Measurements from ENCODE around the gene FLRT1.

Gene FLRT1

DNA sequence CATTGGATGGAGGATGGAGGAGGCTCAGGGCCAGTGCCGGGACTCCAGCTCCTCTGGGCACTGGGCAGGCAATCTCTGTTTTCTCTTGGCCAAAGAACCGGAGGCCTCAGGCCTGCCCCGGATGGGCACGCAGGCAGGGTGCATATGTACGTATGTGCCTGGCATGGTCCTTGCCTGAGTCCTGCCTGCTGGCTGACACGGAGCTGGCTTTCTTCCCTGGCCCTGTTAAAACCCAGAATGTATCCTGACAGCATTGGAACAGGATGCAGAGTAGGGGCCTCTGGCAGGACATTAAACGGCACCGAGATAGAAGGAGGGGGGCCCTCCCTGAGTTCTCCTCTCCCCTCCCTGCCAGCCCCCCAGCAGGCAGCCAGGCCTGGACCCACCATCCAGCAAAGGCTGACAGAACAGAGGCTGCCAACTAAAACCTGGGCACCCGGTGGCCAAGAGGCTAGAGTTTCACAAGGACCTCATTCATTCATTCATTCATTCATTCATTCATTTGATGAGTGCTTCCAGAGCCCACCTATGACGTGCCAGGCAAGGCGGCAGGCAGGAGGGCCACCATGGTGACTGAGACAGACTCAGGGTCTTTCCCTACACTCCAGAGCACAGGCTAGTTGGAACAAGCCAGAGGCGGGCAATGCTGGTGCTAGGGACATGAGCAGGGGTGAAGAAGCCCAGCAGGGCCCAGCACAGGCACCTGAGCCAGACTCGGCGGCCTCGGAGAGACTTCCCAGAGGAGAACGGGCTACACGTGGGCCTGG, 28.8 kb downstream of the FLRT1 start:
- DNase-seq (ENCODE audit: low read depth in 2 of 2) = no peak

DNA sequence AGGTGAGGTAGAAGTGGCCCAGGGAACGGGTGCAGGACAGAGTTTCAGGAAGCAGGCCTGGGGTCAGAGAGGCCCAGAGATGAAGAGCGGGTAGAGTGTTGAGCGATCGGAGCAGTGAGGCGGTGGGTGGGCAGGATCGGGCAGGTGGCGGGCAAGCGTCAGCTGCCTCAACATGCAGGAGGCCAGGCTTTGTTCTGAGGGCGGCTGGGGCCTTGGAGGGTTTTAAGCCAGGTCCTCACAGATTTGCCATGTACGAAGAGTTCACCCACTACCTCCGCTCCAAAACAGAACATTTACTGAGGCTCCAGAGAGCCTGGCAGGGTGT, 29.4 kb downstream of the FLRT1 start:
- DNase-seq (ENCODE audit: low read depth in 2 of 2) = no peak

DNA sequence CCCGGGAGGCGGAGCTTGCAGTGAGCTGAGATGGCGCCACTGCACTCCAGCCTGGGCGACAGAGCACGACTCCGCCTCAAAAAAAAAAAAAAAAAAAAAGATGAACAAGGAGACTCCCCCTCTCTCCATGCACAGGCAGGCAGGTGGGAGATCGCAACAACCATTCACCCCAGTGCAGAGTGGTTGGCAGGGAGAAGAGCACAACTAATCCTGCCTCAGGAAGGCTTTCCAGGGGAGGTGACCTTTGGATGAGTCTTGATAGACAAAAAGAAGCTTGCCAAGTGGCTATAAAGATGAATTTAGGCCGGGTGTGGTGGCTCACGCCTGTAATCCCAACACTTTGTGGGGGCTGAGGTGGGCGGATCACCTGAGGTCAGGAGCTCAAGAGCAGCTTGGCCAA, 30.0 kb downstream of the FLRT1 start:
- no peak for DNase-seq (ENCODE audit: low read depth in 2 of 2)

DNA sequence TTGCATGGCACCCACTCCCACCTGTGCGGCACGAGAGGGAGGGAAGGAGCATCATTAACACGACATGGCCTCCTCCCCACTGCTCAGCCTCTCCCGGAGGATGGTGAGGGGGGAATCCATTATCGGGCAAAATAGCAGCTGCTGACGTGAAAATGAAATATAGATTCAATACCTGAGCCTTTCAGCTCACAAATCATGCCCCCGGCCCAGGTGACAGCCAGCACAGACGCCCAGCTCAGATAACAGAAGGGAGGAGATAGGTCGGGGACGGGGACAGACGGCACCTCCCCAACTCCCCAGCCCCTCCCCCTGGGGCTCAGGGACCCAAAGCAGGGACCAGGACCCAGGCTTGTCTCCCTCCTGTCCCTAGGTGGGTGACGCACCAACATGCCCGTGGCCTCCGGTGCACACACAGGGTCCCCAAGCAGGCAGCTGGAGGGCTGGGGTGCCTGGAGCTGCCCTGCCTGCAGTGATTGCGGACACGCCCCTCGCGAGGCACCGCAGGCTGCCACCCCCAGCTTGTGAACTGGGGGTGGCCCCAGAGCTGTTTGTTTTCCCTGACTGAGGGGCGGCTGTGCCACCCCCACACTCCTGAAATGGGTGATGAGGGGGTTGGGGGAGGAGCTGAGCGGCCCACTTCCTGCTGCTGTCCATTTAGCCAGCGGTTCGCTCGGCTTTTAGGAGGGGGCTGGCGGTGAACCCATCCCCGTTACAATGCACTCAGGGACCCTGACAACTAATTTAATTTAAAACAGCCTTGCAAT, 31.7 kb downstream of the FLRT1 start:
- no peak for DNase-seq (ENCODE audit: low read depth in 2 of 2)

DNA sequence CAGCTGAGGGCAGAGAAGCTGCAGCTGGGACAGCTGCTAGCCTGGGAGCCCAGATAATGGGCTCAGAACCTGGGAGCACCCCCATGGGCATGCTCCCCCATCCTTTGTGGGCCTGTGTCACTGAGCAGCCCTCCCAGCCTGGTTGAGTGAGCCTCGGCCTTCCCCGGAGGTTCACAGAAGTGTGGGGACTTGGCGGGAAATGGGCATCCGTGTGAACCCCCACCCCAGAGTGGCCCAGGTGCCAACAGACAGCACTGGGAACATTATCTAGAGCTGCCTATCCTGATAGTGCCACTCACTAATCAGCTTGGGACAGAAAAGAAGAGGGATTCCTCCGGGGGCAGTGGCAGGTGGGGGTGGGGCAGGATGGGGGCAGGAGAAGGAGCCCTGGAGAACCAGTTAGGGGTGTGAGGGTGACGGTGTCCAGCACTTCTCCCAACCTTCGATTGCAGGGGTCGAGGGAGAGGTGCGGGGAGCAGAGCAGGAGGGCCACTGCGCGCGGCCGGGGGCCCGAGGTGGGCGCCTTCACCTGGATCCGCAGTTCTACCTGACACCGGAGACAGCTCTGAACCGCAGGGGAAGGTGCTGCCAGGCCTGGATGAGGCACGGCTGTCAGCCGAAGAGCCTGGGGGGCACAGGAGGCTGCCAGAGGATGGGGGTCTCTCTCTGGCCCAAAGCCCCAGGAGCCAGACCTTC, 33.1 kb downstream of the FLRT1 start:
- DNase-seq (ENCODE audit: low read depth in 2 of 2) = no peak

DNA sequence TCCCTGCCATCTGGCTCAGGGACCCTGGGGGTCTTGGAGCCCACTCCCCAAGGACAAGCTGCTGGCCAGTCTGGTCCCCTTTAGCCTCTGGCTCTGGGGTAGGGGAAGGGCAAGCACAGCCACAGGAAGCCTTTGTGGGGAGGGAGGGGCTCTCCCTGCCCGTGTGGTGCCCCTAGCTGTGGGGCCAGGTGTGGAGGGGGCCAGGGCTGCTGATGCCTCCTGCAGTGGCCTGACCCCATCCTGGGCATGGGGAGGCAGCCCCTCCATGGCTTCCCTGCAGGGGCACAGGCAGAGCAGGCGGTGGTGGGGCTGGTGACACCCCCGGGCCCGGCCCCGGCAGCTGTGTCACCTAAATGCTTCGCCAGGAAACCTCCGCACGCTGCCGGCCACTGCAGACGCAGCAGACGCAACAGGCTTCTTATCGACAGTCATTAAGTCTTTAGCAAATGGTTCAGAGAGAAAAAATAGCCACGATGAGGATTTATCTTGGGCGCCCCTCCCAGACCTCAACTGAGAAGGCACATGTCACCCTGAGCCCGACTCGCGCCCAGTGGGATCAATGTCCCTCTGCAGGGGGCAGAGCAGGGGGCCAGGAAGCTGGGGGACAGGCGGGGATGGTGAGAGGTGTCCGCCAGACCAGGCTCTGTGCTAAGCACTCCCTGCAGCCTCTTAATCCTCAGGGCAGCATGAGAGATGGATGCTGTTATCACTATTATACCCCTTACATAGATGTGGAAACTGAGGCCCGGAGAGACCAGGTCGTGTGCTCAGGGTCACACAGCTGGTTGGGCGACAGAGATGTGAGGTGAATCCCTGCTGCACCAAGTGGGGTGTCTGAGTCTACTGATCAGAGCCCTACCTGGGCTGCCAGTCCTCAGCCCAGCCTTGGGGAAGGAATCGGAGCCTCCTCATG, 33.9 kb downstream of the FLRT1 start:
- no peak for DNase-seq (ENCODE audit: low read depth in 2 of 2)

DNA sequence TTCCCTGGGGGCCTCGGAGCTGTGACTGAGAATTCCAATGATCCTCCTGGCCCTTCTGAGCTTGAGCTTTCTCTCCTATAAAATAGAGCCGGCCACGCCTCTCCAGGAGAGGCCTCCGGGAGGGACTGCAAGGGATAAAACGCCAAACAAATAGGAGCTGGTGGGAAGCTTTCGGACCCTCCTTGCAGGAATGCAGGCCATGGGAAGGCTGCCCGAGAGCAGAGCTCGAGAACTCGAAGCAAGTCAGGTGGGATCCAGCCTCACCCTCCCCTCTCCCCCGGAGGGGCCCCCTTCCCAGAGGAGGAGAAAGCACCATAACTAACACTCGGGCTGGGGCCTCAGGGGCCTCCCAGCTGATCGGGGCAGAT, 34.6 kb downstream of the FLRT1 start:
- no peak for DNase-seq (ENCODE audit: low read depth in 2 of 2)

DNA sequence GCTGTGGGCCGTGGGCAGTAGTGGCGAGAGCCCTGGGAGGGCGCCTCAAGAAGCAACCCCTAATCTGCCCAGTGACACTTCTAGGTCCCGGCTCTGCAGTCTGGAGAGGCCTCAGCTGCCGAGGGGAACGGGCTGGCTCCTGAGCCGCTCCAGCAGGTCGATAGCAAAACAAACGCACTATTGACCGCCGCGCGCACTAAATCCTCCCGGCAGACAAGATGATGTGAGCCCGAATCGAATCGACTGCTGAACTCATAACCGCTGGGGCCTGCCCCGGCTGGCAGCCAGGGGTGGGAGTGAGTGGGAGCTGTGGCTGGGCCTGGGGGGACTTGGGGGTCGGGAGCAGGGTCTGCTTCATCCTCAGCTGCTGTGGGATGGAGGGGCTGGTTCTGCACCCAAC, 36.1 kb downstream of the FLRT1 start:
- DNase-seq (ENCODE audit: low read depth in 2 of 2) = no peak

DNA sequence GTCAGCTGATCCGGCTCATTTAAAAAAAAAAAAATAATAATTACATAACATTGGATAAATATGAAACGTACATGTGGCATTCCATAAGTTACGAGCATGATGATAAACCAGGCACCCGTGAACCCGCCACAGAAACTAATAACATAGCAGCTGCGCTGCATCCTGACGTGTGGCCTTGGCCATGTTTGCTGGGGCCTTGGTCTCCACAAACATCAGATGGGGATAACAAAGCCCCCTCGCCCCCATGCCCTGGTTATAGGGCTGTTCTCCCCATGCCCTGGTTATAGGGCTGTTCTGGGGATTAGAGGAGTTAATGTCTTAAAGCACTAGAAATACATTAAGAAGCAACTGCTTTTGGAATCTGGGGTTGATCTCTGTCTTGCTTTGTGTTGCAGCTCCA, 36.7 kb downstream of the FLRT1 start:
- DNase-seq (ENCODE audit: low read depth in 2 of 2) = no peak

DNA sequence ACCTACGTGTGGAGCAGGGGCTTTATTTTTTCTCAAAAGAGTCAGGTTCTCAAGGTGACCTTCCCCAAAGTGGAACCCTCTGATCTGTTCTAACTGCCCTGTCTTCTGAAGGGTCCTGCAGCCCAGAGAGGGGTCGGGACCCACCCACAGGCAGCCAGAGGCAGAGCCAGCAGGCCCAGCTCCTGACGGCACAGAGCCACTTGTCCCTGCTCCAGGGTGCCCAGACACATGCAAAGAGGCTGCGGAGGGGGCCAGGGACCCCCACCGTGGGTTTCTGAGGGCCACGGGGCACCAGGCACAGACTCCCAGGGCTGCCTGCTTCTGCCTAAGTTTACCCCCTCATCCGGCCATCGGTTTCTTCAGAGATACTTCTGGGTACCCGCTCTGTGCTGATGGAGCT, 37.1 kb downstream of the FLRT1 start:
- DNase-seq (ENCODE audit: low read depth in 2 of 2) = no peak

DNA sequence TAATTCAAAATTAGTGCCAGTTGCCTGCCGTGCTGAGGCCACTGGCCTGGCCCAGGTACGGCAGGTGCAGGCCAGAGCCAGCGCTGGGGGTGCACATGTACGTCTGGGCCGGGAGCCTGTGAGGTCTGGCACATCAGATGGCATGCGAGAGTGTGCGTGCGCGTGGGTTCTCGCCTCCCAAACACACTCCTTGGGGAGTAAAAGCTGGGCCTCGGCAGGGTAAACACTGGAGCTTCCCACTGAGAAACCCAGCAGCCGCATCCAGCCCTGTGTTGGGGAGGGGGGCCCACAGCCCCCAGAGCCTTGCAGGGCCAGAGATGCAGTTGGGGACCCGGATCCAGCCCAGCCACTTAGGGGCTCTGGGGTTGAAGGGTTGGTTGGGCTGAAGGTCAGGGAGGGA, 37.8 kb downstream of the FLRT1 start:
- DNase-seq (ENCODE audit: low read depth in 2 of 2) = no peak

DNA sequence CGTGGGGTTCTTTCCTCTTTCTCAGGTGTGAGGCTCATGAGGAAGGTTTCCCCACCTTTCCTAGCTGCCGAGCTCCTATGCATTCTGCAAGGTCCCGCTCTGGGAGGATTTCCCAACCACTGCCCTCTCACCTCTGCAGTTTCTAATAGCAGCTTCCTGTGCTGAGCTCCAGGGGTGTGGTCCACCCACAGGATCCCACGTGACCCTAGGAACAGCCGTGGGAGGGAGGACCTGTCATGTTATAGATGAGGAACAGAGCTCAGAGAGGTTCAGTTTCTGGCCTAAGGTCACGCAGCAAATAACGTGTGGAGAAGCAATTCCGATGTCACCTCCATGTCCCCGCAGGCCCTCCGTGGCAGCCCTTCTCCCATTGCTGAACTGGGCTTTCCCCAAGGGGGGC, 38.5 kb downstream of the FLRT1 start:
- no peak for DNase-seq (ENCODE audit: low read depth in 2 of 2)

DNA sequence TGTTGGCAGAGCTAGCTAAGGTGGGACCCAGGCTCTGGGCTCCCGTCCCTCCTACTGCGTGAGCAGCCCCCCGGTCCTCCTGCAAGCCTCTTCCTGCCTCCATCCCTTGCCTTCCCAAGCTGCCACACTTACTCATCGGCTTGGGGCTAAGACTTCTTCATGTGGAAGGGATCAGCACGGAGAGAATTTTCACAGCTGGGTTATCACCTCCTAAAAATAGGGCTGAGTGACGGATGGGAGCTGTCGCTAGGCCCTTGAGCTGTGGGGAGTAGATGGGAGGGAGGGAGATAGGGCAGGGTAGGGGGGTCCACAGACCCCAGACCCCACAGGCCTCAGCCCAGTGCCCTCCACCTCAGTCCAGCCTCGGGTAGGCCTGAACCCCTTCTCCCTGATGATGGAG, 41.0 kb downstream of the FLRT1 start:
- no peak for DNase-seq (ENCODE audit: low read depth in 2 of 2)

DNA sequence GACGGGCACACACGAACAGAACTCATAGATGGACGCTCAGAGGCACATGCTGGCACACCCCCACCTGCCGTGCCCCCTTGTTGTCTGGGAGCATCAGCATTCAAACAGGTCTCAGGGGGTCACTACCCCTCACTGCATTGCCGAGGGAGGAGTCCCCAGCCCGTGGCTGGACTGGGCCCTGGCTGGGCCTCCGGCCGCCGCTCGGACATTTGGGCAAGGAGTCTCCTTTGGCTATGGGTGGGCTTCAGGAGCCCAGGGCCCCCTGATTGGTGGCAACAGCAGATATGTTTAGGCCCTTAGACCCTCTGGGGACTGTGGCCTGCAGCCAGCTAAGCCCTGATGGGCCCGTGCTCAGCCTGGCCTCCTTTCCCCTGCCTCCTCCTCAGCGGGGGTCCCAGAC, 41.9 kb downstream of the FLRT1 start:
- no peak for DNase-seq (ENCODE audit: low read depth in 2 of 2)

DNA sequence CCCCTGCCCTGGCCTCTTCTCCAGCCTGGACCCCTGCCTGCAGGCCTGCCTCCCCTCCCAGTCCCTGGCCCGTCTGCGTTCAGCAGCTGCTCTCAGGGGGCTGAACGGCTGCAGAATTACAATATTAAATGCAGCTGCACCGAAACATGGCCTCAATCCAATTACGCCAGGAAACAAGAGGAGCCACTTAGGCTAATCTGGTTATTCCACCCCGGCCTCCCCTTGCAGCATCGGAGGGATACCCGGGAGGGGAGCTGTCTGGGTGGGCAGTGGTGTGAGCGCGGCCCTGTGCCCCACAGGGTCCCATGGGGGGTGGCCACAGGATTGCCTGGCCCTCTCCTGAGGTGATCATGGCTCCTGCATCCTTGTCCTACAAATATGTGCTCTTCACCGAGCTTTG, 42.6 kb downstream of the FLRT1 start:
- no peak for DNase-seq (ENCODE audit: low read depth in 2 of 2)

DNA sequence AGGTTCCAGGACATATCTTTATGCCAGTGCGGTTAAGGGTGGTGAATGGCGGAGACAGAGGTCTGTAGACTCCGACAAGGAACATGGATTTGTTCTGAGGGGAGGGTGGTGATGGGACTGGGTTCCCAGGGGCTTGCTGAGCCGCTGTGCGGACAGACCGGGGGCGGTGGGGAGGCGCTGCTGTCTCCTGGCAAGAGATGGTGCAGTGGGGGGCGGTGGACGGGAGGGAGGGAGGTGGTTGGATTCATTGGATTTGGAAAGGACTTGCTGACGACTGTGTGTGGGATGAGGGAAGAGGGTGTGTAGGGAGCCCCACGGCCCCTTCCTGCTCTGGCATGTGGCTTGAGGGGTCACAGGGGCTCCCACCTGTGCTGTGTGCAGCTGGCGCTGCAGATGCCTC, 43.2 kb downstream of the FLRT1 start:
- DNase-seq (ENCODE audit: low read depth in 2 of 2) = no peak

DNA sequence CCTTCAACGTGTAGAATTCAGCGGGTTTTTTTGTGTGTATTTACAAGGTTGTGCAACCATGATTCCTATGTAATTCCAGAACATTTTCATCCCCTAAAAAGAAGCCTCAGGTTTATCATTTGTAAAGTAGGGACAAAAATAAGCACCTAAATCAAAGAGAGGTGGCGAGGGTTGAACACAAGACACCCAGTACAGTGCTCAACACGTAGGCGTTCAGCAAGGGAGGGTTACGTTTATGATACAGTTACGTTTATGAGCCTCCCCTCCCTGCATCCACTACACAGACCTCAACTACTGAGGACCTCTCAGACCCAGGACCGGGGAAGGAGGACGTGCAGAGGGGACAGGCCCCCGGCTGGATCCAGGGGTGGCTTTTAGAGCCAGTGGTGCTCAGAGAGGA, 44.7 kb downstream of the FLRT1 start:
- no peak for DNase-seq (ENCODE audit: low read depth in 2 of 2)

DNA sequence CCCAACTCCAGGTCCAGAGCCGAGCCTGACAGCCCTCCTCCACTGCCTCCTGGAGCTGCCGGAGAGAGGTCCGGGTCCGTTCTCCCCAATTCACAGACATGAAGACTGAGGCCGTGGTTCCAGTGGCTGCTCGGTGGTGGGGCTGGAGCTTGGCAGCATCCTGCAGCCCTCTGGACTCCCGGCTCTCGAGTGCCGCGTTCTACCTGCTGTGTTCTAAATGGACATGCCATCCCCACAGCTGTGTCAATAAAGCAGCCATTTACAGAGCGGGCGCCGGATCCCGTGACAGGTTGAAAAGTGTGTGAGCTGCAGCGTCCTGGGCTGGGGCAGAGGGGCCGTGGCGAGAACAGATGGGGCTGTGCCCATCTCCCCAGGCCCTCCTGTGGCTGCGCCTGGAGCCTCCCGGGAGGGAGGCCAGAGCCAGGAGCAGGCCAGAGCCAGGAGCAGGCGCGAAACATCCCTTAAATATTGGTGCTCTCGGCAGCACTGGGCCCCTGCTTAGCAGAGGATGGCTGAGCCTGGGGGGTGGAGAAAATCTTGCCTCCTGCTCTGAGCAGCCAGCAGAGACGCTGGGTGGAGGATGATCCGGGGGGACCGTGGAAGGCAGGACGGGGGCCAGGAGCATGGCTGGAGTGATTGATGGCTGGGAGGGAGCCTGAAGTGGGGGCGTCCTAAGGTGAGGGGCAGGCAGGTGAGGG, 46.2 kb downstream of the FLRT1 start:
- DNase-seq (ENCODE audit: low read depth in 2 of 2) = no peak

DNA sequence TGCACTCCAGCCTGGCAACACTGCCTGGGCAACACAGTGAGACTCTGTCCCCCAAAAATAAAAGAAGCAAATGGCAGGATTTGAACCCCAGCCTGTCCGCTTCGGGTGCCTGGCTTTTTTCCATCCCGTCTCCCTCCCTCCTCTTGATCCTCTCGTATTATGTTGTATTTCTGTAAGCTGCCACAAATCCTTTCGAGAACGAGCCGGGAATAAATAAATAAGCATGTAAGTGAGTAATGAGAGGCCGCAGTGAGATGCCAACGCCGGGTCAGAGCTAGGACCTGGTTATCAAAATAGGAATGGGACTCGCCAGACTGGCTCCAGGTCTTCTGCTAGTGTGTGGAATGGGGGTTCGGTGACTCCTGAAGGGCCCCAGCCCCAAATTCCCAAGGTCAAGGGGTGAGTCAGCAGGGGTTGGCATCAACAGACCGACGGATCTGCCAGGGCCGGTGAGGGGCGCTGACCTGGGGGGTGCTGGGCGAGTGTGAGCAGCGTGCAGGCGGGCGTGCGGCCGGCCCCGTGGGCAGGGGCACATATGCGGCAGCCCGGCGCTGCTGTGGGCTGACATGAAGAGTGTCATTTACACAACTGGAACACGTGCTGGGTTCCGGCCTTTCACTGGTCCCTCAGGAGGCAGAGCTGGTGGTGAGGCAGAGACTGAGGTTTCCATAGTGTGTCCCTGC, 47.8 kb downstream of the FLRT1 start:
- DNase-seq (ENCODE audit: low read depth in 2 of 2) = no peak

DNA sequence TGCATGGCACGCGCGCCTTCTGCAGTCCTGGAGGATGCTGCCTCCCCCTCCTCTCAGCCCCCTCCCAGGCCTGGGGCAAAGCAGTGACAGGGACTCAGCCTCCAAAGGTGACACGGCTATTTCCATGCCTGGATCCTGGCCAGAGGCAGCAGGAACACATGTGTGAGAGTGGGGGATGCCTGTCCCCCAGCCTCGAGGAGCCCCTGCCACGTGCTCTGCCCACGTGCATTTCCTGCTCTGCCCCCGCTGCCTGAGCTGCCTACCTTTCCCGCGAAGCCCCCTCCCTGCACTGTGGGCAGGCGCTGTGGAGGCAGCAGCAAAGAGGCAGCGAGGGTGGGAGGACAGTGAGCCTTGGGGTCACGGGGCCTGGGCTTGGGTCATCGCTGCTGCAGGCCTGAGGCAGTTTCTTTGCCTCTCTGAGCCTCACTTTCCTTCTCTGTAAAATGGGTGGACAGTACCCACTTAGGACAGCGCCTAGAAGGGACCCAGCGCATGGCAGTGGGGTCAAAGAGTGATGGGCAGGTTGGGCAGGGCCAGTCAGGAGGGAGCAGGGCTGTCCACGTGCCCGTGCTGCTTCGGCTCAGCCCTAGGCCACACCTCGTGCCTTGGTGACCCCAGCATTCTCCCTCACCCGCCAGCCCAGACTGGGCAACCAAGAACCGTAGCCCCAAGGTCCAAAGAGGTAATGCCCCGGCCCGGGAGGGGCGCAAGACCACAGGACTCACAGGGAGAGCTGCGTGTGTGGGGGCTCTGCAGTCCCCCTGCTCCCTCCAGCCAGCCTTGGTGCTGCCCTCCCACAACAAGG, 48.6 kb downstream of the FLRT1 start:
- no peak for DNase-seq (ENCODE audit: low read depth in 2 of 2)
